Kidney glomerular epithelial cell (primary cell): ENCODE measurements around the gene FBRSL1.
"Not testable (repeated sequence)": the region's sequence is repeated elsewhere in the genome, so short reads cannot be mapped to it uniquely, and the experiment has no call there.

ENCODE experiments used
- DNase-seq: peaks from one replicate; lab custom pipeline; 2025; lab: John Stamatoyannopoulos, UW

Gene FBRSL1

DNA sequence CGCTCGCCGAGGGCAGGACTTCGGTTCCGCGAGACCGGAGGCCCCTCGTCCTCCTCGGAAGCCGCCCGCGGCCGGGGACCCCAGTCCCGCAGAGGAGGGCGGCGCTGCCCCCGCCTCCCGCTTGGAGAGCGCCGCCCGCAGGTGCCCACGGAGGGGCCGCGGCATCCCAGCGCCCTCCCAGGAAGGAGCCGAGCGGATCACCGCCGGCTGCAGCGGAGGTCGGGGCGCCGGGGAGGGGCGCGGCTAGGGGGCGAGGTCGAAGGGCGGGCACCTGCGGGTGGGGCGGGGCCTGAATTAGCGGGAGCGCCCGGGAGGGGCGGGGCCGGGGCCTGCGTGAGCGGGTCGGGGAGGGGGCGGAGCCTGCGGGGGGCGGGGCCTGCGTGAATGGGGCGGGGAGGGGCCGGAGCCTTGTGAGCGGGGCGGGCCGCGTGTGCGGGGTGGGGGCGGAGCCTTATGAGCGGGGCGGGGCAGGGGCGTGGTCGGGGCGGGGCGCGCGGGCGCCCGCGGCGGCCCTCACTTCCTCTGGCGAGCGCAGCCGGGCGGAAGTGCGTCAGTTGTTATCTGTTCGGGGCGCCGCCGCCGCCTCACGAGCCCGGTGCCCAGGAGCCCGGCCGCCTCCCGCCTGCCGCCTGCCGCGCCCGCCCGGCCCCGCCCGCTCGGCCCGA, at the start of gene FBRSL1:
Gene FBRSL1, plus strand, starts transcription at position 550 of the 665 bp plus-strand sequence.
- DNase-seq, result peak; percentile 67

DNA sequence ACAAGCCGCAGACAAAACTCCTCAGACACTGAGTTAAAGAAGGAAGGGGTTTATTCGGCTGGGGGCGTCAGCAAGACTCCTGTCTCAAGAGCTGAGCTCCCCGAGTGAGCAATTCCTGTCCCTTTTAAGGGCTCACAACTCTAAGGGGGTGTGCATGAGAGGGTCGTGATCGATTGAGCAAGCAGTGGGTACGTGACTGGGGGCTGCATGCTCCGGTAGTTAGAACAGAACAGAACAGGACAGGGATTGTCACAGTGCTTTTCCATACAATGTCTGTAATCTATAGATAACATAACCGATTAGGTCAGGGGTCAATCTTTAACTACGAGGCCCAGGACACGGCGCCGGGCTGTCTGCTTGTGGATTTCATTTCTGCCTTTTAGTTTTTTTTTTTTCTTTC, 49.5 kb upstream of the FBRSL1 start:
- DNase-seq, result not testable (repeated sequence)

DNA sequence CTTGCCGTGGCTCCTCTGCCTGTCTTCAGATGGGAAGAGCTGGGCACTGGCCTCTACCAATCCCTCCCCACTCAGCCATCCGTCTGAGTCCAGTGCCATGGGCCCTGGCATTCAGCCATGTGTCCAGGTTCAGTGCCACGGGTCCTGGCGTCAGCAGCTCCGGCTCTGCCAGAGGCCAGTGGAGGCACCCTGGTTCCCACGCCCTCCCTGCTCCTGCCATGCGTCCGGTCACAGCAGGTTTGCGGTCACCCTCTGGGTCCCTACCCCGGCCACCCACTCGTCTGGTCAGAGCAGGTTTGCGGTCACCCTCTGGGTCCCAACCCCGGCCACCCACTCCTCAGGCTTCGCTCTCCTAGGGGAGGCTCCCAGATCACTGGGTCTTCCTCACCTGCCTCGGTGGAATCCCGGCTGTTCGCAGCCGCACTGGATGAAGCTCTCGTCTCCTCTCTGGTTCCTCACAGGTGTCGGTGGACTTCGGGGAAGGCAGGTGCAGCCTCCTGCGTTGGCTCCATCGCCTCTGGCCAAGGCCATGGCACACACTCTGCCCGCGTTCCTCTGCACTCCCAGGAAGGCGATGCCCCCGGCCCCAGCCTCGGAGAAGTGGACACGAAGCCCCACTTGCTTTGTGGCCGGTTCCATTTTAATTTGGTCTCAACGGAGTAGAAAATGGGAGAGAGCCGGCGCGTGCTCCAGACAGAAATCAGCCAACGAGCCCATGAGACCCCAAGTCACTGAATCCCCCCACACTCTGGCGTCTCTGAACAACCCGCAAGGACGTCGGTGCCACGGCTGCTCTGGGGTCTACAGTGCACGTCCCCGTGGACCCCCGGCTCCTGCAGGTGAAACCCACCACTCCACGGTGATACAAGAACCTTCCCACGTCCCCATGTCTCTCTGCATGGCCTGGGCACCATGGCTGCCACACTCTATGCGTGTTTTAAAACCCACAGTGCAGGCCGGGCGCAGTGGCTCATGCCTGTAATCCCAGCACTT, 47.8 kb upstream of the FBRSL1 start:
- no peak for DNase-seq

DNA sequence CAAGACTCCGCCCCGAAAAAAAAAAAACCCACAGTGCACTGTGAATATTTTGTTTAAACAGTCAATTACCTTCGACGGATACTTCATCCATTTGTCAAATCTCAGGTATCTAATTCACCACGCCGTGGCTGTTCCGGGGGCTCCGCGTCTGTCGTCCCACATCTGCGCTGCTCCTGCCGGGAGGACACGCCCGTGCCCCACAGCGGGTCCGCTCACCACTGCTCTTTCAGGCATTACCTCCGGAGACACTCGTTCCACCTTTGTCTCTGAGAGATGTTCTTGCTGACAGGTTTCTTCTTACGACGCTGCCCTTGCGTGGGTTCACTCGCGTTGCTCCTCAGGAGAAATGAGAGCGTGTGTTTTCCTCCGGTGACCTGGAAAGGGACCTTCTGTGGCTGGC, 46.9 kb upstream of the FBRSL1 start:
- no peak for DNase-seq

DNA sequence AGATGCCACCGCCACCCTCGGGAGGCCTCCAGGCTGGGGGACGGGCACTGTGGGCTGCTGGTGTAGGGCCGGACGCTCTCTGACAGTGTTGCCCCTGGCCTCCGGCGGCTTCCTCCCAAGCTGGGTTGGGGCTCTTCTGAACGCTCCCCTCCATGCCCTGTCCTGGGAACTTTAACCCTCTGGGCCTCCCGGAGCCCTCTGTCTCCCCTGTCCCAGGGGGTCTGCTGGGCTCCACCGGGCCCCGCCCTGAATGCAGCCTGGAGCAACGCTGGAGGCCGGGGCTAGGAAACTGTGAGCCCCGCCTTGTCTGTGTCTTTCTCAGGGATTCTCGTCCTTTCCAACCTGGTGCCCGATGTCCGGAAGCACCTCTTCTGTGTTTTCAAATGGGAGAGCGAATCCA, 45.7 kb upstream of the FBRSL1 start:
- DNase-seq, result no peak

DNA sequence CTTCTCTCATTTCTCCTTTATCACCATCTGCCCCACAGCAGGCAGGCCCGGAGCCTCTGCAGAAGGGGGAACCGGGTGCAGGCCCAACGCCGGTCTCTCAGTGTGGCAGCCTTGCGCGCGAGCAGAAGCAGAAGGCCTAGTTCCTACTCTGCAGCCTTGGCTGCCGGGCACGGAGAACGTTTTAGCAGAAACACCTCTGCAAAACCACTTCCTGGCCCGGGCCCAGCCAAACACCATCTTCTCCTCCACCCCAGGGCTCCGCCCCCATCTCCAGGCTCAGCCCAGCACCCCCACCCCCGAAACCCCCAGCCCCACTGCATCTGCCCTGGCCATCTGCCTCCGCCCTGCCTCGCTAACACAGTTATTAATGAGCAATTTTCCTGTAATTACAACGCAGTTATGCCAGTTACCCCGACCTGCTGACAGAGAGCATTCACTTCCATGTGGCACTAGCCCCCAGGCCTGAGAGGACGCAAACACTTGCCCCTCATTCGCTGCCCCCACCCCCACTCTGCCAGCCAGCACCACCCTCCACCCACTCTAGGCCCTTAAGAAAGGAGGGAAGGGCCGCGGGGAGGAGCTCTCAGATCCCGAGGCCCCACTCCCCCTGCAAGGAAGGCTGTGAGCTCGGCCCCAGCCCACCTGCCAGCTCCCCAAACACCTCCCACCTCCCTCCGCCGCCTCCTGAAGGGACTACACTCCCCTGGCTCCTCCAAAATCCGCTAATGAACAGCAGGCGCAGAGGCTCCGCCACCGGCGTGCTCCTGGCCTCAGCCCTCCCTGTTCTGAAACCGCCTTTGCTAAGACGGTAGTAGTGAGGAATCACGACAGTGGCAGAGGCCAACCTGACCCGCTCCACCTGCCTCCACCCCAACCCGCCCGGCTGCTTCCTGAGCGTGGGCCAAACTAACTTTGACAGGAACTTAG, 44.7 kb upstream of the FBRSL1 start:
- DNase-seq, result no peak

DNA sequence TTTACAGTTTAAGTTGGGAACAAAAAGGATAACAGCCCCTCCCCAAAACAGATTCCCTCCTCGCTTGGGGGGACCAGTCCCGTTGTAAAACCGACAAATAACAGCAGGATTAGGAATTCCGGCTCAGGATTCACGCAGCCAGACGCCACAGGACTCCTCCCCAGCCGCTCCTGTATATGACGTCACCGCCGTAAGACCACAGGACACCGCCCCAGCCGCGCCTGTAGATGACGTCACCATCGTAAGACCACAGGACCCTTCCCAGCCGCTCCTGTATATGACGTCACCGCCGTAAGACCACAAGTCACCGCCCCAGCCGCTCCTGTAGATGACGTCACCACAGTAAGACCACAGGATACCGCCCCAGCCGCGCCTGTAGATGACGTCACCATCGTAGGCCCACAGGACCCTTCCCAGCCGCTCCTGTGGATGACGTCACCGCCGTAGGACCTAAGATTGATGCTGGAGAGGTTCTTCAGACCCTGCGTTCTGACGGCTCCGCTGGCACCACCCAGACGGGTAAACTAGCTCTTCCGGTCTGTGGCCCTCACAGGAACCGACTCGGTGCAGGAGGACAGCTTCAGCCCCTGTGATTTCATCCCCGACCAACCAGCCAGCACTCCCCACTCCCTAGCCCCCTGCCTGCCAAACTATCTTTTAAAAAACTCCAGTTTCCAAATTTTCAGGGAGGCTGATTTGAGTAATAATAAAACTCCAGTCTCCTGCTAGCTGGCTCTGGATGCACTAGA, 43.9 kb upstream of the FBRSL1 start:
- DNase-seq, result no peak

DNA sequence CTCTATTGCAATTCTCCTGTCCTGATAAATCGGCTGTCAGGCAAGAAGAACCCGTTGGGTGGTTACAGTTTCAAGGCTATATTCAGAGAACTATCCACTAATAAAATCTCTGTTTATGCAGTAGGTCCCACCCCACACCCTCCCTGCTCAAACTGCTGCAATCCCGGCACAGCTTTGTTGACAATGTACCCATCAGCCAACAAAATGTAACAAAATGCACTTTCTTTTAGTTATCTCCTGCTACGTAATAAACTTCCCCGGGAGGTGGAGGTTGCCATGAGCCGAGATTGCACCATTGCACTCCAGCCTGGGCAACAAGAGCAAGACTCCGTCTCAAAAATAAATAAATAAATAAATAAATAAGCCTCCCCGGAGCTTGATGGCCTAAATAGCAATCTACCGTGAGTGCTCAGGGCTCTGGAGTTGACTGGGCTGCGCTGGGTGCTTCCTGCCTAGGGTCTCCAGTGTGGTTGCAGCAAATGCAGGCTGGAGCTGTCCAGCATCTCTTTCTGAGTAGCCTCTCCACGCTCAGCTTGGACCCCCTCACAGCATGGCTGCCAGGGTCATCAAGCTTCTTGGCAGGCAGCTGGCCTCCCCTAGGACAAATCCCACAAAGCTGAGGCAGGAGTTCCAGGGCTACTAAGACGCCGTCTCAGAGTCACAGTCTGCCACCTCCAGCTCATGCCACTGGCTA, 43.2 kb upstream of the FBRSL1 start:
- no peak for DNase-seq

DNA sequence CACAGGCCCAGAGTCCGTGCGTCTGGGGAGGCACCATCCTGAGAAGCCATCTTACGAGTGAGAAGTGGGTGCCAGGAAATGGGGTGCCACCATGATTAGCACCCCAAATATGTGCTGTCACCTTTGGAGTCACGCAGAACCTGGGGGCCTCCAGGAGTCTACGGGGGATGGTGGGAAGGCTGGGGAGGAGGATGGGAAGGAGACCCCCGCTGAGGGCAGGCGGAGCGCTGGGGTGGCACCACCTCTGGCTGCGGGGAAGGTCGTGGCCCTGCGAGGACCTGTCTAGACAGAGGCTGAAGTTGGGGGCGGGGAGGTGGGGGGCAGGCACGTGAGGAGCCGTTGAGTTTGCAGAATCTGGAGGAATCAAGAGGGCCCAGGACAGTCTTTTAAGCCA, 42.6 kb upstream of the FBRSL1 start:
- DNase-seq, result no peak

DNA sequence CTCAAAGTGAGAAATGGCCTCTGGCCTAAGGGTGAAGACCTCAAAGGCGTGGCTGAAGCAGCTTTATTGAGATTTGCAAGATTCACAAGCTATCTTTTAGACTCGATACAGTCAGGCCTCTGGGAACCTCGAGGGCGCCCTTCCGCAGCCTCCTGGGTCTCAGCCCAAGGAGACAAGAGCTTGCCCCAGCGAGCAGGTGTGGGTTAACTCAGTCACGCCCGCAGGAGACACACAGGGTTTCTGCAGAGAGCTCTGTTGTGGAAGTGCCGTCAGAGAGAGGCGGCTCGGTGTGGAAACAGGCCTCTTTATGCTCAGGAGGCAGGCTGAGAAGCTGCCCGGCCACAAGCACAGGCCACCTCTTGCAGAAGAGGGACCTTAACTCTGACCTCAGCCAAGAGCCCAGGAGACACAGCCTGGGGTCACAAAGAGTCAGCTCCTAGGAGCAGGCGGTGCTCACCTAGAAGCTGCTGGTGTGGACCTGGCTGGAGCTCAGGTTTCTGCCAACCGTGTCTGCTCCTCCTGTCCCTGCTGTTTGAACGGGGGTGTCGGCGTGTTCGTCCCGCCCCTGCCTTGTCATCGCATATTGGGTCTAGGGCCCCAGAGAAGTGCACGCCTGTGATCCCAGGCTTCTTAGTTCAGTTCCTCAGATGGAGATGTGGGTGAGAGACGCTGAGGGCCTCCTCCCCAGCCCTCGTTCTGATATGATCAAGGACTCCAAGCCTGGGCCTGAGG, 42.1 kb upstream of the FBRSL1 start:
- DNase-seq, result no peak

DNA sequence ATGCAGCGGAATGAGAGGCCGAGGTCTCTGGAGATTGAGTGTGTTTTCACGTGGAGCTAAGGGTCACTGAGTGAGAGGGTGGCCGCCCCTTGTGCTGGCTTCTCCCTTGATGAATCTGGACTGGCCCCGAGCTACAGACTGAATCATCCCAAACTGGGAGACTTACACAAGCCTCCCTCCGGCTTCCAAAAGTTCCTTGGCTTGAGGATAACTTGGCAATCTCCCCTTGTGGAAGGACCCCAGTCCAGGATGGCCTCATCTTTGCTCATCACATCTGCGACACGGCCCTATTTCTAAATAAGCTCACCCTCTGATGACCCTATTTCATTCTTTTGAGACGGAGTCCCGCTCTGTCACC, 41.5 kb upstream of the FBRSL1 start:
- DNase-seq, result no peak

DNA sequence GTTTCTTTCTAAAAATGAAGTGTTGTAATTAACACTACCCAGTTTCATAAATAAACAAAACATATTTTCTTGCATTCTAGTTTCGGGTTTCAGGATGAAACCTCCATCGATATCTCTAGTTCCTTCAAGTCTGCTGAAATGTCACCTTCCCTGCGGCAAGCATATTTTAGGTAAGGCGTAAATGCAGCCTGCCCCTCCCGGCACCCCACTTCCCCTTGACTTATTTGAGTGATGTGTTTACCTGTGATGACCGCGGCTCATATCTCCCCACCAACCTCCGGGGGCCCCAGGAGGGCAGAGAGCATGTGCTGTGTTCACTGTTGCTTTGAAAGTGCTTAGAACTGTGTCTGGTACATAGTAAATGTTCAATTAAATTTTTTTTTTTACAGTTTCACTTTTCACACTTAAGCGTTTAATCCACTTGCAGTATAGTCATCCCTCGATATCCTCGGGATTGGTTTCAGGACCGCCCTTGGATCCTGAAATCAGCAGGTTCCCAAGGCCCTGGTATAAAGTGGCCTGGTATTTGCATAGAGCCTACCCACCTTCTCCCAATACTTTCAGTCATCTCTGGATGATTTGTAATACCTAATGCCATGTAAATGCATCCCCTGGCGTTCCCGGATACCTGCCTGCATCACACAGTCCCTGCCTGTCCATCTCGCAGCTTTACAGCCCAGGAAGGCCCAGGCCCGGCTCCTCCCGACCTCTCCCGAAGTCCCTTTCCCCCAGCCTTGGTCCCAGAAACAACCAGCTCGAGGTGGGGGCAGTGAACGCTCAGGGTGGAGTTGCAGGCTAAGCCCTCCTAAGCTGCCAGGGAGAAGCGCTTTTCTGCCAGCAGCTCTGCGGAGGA, 40.2 kb upstream of the FBRSL1 start:
- DNase-seq, result no peak

DNA sequence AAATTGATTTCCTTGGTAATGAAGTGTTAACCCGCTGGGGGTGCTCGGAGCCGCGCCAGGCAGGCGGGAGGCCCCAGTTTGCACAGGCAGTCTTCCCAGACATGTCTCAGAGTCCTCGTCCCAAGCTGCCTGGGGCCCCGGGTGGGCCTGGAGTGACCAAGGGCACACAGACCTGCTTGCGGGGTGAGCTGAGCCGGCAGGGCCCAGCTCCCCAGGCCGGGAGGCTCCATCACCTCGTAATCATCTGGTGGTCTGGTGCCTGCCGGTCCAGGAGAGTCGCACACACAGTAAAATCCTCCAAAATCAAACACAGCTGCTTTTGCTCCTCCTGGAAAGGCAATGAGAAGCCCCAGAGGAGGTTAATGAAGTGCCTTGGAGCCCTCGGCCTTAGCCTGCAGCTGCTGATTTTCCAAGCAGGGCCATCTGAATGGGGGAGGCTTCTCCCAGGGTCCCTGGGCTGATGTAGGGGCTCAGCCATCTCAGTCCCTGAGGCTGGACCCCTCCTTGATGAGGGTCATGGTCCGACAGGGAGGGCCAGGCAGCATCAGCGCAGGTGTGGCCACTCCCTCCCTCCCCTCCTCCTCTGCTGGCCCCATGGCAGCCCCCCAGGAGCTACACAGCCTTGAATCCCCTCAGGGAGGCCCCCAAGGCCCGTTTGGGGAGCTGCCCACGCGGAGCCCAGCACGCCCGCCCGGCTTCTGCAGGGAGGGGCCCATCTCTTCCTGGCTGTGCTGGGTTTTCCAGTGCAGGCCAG, 39.4 kb upstream of the FBRSL1 start:
- no peak for DNase-seq

DNA sequence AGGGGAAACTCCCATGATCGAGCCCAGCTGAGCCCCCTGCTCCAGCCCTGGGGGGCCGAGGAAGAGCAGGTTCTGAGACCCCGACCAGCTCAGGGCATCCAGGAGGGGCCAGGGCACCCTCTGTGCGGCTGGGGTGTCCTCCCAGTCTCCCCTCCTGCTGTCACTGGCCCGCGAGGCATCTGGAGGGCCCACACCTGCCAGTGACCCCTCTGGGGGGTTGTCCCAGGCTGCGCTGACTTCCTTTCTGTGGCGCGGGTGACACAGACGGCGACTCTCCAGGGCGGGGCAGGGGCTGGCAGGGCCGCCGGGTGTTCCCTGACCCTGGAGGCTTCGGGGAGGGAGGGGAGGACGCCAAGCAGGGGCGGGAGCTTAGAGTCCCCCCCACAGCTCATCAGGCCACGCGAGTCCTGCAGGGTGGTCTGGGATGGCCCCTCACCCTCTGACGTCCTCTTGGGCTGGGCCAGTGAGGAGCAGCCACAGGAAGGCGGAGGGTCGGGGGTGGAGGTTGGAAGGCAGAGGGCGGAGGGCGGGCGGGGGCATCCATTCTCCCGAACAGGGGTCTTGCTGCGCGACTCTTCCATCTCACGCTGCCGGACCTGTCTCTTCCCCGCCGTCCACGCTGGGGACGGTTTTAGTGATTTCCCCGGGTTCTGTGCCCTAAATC, 38.6 kb upstream of the FBRSL1 start:
- DNase-seq, result no peak

DNA sequence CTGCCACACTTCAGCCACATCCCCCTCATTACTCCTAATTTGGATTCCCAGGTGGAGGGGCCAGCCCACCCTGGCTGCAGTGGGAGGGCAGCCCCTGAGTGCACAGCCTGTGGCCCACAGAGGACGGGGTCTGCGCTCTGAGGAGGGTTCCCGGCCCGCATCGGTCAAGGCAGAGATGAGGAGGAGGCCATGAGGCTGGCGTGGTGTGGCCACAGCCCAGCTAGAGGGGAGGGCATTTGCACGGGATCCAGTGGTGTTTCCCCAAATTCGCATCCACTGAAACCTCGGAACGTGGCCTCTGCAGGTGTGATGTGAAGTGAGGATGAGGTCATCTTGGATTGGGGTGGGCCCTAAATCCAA, 38.1 kb upstream of the FBRSL1 start:
- DNase-seq, result no peak

DNA sequence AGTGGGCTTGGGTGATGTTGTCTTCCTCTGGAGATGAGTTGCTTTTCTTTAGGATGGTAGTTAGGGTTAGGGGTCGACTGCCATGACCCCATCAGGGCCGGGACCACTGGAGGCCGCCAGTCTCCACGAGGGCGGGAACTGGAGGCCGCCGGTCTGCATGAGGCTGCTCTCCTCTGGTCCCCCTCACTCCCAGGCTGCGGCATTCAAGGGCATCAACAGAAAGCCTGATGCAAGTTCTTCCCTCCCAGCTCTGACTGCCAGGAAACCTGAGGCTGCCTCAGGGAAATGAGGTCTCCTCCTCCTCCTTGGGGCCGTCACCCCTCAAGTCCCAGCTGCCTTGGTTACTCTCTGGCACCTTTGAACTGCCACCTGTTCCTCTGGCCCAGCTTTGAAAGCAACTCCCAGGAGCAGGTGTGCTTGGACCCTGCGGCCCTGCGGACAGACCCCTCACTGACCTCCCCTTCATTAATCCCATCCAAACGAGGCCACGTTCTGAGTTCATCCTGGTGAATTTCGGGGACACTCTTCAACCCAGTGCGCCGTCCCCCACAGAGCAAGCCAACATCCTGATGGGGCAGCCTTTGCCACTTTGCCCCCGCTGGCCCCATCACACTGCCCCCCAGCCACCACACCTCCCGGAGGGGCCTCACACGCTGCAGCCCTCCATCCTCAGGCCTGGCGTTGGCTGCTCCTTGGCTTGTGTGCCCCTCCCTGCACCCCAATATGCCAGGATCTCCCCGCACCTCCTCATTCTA, 37.2 kb upstream of the FBRSL1 start:
- no peak for DNase-seq
